HEK293 (cell line): Measurements from ENCODE around the gene ECM1.

Experiments
- CTCF ChIA-PET: fragments of 350-600 bp; formaldehyde crosslinking; extraction: SDS; loops from one replicate; lab custom pipeline; 2021; ENCODE audit warnings: antibody characterized with exemption; lab: Yijun Ruan, JAX
- POLR2A ChIA-PET: fragments of 300-600 bp; formaldehyde crosslinking; extraction: SDS; loops from one replicate; lab custom pipeline; 2020; ENCODE audit warnings: antibody characterized with exemption, inconsistent platforms; lab: Yijun Ruan, JAX
- H3K27ac ChIP-seq: fragments of 200-500 bp; sonication (Bioruptor generic); 2 replicates; pipeline ENCODE4 v1.5.1; 2014; ENCODE audit warnings: low read depth, low read length, control low read depth, inconsistent platforms; ENCODE audit errors: extremely low read depth
- H3K36me3 ChIP-seq, 2 experiments: fragments of 200-500 bp in 1 of 2; sonication (Bioruptor generic) in 1 of 2; 1 replicate in 1 of 2; 2 replicates in 1 of 2; pipeline ENCODE4 v1.5.1; 2014 to 2017; ENCODE audit warnings: inconsistent platforms in 2 of 2, low read length in 2 of 2; ENCODE audit not compliant: control insufficient read depth in 2 of 2, insufficient read depth in 1 of 2
- H3K4me1 ChIP-seq: fragments of 200-500 bp; sonication (Bioruptor generic); 2 replicates; pipeline ENCODE4 v1.5.1; 2014; ENCODE audit warnings: mild to moderate bottlenecking, low read length, inconsistent platforms; ENCODE audit not compliant: control insufficient read depth, insufficient read depth
- H3K4me3 ChIP-seq: 2 replicates; pipeline ENCODE4 v1.5.1; 2011; ENCODE audit warnings: low read depth, mild to moderate bottlenecking, control low read depth, low read length, moderate library complexity
- H3K9me3 ChIP-seq: fragments of 200-500 bp; sonication (Bioruptor generic); 2 replicates; pipeline ENCODE4 v1.5.1; 2014; ENCODE audit warnings: low read depth, low read length, inconsistent platforms; ENCODE audit not compliant: control insufficient read depth, insufficient read depth
- FEZF1 ChIP-seq: fragments of 450-650 bp; formaldehyde crosslinking; IDR thresholded peaks from 2 replicates; pipeline ENCODE4 v1.5.1; 2016; ENCODE audit warnings: missing biosample characterization, missing genetic modification characterization
- OVOL3 ChIP-seq: fragments of 450-650 bp; formaldehyde crosslinking; IDR thresholded peaks from 2 replicates; pipeline ENCODE4 v1.5.1; 2016; ENCODE audit warnings: missing biosample characterization, missing genetic modification characterization
- SCRT2 ChIP-seq: fragments of 450-650 bp; formaldehyde crosslinking; IDR thresholded peaks from 2 replicates; pipeline ENCODE4 v1.5.1; 2016; ENCODE audit warnings: missing biosample characterization, missing genetic modification characterization
- SP2 ChIP-seq: fragments of 450-650 bp; formaldehyde crosslinking; IDR thresholded peaks from 2 replicates; pipeline ENCODE4 v1.5.1; 2016; ENCODE audit warnings: missing biosample characterization, missing genetic modification characterization
- TCF7L2 ChIP-seq: IDR thresholded peaks from 2 replicates; pipeline ENCODE4 v1.6.1; 2011; ENCODE audit warnings: low read depth, mild to moderate bottlenecking, inconsistent platforms, low read length, moderate library complexity, borderline replicate concordance
- WT1 ChIP-seq: fragments of 450-650 bp; formaldehyde crosslinking; IDR thresholded peaks from 2 replicates; pipeline ENCODE4 v1.5.1; 2016; ENCODE audit warnings: missing biosample characterization, missing genetic modification characterization
- ZFP69B ChIP-seq: fragments of 450-650 bp; formaldehyde crosslinking; IDR thresholded peaks from 2 replicates; pipeline ENCODE4 v1.5.1; 2016; ENCODE audit warnings: missing biosample characterization, missing genetic modification characterization
- ZNF133 ChIP-seq: fragments of 450-650 bp; formaldehyde crosslinking; IDR thresholded peaks from 2 replicates; pipeline ENCODE4 v1.5.1; 2016; ENCODE audit warnings: missing biosample characterization, missing genetic modification characterization
- ZNF138 ChIP-seq: fragments of 450-650 bp; formaldehyde crosslinking; IDR thresholded peaks from 2 replicates; pipeline ENCODE4 v1.5.1; 2016; ENCODE audit warnings: missing biosample characterization, missing genetic modification characterization, borderline replicate concordance
- ZNF211 ChIP-seq: fragments of 450-650 bp; formaldehyde crosslinking; IDR thresholded peaks from 2 replicates; pipeline ENCODE4 v1.5.1; 2016; ENCODE audit warnings: low read depth, missing biosample characterization, missing genetic modification characterization
- ZNF239 ChIP-seq: fragments of 450-650 bp; formaldehyde crosslinking; IDR thresholded peaks from 2 replicates; pipeline ENCODE4 v1.5.1; 2016; ENCODE audit warnings: missing biosample characterization, missing genetic modification characterization
- ZNF24 ChIP-seq: fragments of 450-650 bp; formaldehyde crosslinking; IDR thresholded peaks from 2 replicates; pipeline ENCODE4 v1.5.1; 2016; ENCODE audit warnings: missing biosample characterization, missing genetic modification characterization
- ZNF274 ChIP-seq, 2 experiments: fragments of 200-500 bp in 1 of 2; fragments of 450-650 bp in 1 of 2; sonication (Bioruptor generic) in 1 of 2; formaldehyde crosslinking in 1 of 2; IDR thresholded peaks; 2 replicates each; pipeline versions ENCODE4 v1.5.1 to v1.6.1; 2014 to 2016; ENCODE audit warnings: borderline replicate concordance in 1 of 2, inconsistent platforms in 1 of 2, low read length in 1 of 2, missing biosample characterization in 1 of 2, missing genetic modification characterization in 1 of 2
- ZNF292 ChIP-seq: fragments of 450-650 bp; formaldehyde crosslinking; IDR thresholded peaks from 2 replicates; pipeline ENCODE4 v1.5.1; 2016; ENCODE audit warnings: low read depth, missing biosample characterization, missing genetic modification characterization, borderline replicate concordance
- ZNF341 ChIP-seq: fragments of 450-650 bp; formaldehyde crosslinking; IDR thresholded peaks from 2 replicates; pipeline ENCODE4; 2016; ENCODE audit warnings: low read depth, missing biosample characterization, missing genetic modification characterization
- ZNF354C ChIP-seq: fragments of 450-650 bp; formaldehyde crosslinking; IDR thresholded peaks from 2 replicates; pipeline ENCODE4 v1.5.1; 2016; ENCODE audit warnings: missing biosample characterization, missing genetic modification characterization, low read depth, borderline replicate concordance
- ZNF426 ChIP-seq: fragments of 450-650 bp; formaldehyde crosslinking; IDR thresholded peaks from 2 replicates; pipeline ENCODE4 v1.5.1; 2017; ENCODE audit warnings: missing biosample characterization, missing genetic modification characterization, mild to moderate bottlenecking, inconsistent platforms, moderate library complexity
- ZNF529 ChIP-seq: fragments of 450-650 bp; formaldehyde crosslinking; IDR thresholded peaks from 2 replicates; pipeline ENCODE4 v1.5.1; 2017; ENCODE audit warnings: missing genetic modification characterization, missing biosample characterization; ENCODE audit not compliant: insufficient replicate concordance
- ZNF664 ChIP-seq: fragments of 450-650 bp; formaldehyde crosslinking; IDR thresholded peaks from 2 replicates; pipeline ENCODE4 v1.5.1; 2016; ENCODE audit warnings: missing biosample characterization, missing genetic modification characterization
- ZNF791 ChIP-seq: fragments of 450-650 bp; formaldehyde crosslinking; IDR thresholded peaks from 2 replicates; pipeline ENCODE4 v1.5.1; 2016; ENCODE audit warnings: missing biosample characterization, missing genetic modification characterization
- ZSCAN30 ChIP-seq: fragments of 450-650 bp; IDR thresholded peaks from 2 replicates; pipeline ENCODE4 v1.5.1; 2018; ENCODE audit warnings: missing biosample characterization, mild to moderate bottlenecking, missing genetic modification characterization, moderate library complexity
- TF ChIP-seq, protein P1 (sequence below): fragments of 450-650 bp; formaldehyde crosslinking; IDR thresholded peaks from 2 replicates; pipeline ENCODE4 v1.5.1; 2016; ENCODE audit warnings: missing biosample characterization, missing genetic modification characterization
- TF ChIP-seq, protein P2 (sequence below): fragments of 450-650 bp; formaldehyde crosslinking; IDR thresholded peaks from 2 replicates; pipeline ENCODE4 v1.5.0; 2017; ENCODE audit warnings: missing biosample characterization, missing genetic modification characterization, borderline replicate concordance
- TF ChIP-seq, protein P3 (sequence below): fragments of 450-650 bp; formaldehyde crosslinking; IDR thresholded peaks from 2 replicates; pipeline ENCODE4 v1.5.1; 2016; ENCODE audit warnings: missing biosample characterization, missing genetic modification characterization, low read depth

ECM1 gene

DNA sequence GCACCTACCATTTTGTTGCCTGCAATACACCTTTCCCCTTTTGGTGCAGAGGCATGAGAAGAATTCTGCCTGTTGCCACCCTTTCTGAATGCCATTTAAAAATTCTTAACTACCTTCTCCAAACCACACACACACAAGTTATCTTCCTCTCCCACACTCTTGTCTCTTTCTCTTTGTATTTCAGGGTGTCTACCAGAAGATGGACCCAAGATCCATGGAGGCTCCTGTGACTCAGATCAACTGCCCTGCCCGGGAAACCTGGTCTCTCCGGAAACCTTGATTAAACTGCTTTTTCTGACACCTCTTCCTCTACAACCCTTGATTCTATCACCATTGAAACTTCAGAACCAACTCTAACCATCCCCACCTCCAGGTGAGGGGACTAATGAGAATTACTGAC, 23.0 kb upstream of the ECM1 start:
- H3K27ac ChIP-seq = no peak overlapping the region
- CTCF ChIA-PET = no interaction called here
- H3K4me3 ChIP-seq = no peak overlapping the region
- POLR2A ChIA-PET = interaction anchor here (0.6 to 1.1 kb wide), 2 partner anchors 31 to 572 kb away, joined by 3 to 4 read pairs; no protein-coding TSS in a partner anchor
- H3K36me3 ChIP-seq = peaks cover 10 to 13% of the 10 kb centered on the region in 2 experiments
- H3K4me1 ChIP-seq = no peaks in the 10 kb centered on the region; the same call in 1 of the 2 replicates
- no peaks in the 10 kb centered on the region for H3K9me3 ChIP-seq
- TF ChIP-seq ZNF354C (tag by site-specific recombination) = no peak
- TF ChIP-seq, protein P1, sequence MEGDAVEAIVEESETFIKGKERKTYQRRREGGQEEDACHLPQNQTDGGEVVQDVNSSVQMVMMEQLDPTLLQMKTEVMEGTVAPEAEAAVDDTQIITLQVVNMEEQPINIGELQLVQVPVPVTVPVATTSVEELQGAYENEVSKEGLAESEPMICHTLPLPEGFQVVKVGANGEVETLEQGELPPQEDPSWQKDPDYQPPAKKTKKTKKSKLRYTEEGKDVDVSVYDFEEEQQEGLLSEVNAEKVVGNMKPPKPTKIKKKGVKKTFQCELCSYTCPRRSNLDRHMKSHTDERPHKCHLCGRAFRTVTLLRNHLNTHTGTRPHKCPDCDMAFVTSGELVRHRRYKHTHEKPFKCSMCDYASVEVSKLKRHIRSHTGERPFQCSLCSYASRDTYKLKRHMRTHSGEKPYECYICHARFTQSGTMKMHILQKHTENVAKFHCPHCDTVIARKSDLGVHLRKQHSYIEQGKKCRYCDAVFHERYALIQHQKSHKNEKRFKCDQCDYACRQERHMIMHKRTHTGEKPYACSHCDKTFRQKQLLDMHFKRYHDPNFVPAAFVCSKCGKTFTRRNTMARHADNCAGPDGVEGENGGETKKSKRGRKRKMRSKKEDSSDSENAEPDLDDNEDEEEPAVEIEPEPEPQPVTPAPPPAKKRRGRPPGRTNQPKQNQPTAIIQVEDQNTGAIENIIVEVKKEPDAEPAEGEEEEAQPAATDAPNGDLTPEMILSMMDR = peak; percentile 62
- TF ChIP-seq, all 188 proteins: peak for 1

DNA sequence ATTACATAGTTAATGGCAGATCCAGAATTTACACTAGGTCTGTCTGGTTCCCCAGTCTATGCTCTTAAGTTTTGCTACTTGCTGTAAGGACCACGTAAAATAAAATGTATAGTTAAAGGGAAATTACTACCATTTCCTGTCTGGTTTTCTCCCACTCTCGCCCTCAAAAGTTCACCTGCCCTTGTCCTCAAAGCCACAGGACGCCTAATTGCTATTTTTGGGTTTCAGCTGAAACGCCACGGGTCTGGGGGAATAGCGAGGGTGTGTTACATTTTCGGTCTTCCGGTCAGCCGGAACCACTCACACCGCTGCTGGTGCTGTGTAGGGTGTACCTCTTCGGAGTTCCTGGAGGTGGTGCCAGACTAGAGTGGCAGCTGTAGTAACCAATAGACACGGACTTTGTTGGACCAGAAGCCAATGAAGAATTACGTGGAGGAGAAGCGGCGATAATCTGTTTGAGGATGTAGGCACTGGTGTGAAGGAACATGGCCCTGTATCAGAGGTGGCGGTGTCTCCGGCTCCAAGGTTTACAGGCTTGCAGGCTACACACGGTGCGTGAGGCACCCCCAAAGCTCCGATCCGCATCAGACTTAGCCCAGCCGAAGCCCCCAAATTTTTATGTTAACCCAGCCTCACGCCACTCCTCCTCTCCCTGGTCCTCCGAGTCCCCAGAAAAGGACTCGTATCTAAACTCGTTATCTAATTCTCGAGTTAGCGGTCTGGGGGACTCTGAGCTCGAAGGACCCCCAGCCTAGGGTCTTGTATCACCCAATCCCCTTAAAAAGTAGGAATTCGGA, 20.7 kb upstream of the ECM1 start, which contains the start of gene TARS2:
Gene TARS2, plus strand, starts transcription at position 454 of the 797 bp plus-strand sequence. Its CDS starts 32 bp downstream, at position 486.
- H3K36me3 ChIP-seq = peaks cover 23 to 34% of the 10 kb centered on the region in 2 experiments
- H3K27ac ChIP-seq = peak within 1 kb of the TSS; percentile 42; the same call in 1 of the 2 replicates
- peak within 1 kb of the TSS; percentile 79 for H3K4me3 ChIP-seq
- no peaks in the 10 kb centered on the region for H3K9me3 ChIP-seq
- ChIA-PET CTCF (interaction anchor here (1.6 to 4.3 kb wide), 3 partner anchors 45 to 74 kb away, joined by 4 to 18 read pairs (median 5); no protein-coding TSS in a partner anchor), POLR2A (interaction anchor here (0.6 to 1.5 kb wide), 5 partner anchors 25 to 189 kb away, joined by 3 to 8 read pairs (median 4); partner anchors contain the start of gene MCL1)
- H3K4me1 ChIP-seq = no peaks in the 10 kb centered on the region; the same call in 1 of the 2 replicates
- 0 out of 2 replicates have a peak, but pooled peaks have one; percentile 62 for TF ChIP-seq ZNF664 (tag by site-specific recombination)
- peak; percentile 88 for TF ChIP-seq ZFP69B
- TF ChIP-seq, protein P2, sequence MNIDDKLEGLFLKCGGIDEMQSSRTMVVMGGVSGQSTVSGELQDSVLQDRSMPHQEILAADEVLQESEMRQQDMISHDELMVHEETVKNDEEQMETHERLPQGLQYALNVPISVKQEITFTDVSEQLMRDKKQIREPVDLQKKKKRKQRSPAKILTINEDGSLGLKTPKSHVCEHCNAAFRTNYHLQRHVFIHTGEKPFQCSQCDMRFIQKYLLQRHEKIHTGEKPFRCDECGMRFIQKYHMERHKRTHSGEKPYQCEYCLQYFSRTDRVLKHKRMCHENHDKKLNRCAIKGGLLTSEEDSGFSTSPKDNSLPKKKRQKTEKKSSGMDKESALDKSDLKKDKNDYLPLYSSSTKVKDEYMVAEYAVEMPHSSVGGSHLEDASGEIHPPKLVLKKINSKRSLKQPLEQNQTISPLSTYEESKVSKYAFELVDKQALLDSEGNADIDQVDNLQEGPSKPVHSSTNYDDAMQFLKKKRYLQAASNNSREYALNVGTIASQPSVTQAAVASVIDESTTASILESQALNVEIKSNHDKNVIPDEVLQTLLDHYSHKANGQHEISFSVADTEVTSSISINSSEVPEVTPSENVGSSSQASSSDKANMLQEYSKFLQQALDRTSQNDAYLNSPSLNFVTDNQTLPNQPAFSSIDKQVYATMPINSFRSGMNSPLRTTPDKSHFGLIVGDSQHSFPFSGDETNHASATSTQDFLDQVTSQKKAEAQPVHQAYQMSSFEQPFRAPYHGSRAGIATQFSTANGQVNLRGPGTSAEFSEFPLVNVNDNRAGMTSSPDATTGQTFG (tag by site-specific recombination) = no peak
- TF ChIP-seq, protein P3, sequence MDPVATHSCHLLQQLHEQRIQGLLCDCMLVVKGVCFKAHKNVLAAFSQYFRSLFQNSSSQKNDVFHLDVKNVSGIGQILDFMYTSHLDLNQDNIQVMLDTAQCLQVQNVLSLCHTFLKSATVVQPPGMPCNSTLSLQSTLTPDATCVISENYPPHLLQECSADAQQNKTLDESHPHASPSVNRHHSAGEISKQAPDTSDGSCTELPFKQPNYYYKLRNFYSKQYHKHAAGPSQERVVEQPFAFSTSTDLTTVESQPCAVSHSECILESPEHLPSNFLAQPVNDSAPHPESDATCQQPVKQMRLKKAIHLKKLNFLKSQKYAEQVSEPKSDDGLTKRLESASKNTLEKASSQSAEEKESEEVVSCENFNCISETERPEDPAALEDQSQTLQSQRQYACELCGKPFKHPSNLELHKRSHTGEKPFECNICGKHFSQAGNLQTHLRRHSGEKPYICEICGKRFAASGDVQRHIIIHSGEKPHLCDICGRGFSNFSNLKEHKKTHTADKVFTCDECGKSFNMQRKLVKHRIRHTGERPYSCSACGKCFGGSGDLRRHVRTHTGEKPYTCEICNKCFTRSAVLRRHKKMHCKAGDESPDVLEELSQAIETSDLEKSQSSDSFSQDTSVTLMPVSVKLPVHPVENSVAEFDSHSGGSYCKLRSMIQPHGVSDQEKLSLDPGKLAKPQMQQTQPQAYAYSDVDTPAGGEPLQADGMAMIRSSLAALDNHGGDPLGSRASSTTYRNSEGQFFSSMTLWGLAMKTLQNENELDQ (tag by site-specific recombination) = no peak
- TF ChIP-seq ZNF211 (tag by site-specific recombination) = no peak
- peak; percentile 47; the same call in 1 of the 2 replicates for TF ChIP-seq FEZF1 (tag by site-specific recombination)
- TF ChIP-seq ZNF529 (tag by site-specific recombination) = no peak
- peak; percentile 49; the same call in 1 of the 2 replicates for TF ChIP-seq ZNF341 (tag by site-specific recombination)
- peak; percentile 45; the same call in 1 of the 2 replicates for TF ChIP-seq SCRT2 (tag by site-specific recombination)
- peak; percentile 97 for TF ChIP-seq SP2 (tag by site-specific recombination)
- no peak for TF ChIP-seq ZNF354C (tag by site-specific recombination)
- no peak; the same call in 1 of the 2 replicates for TF ChIP-seq WT1
- no peak for TF ChIP-seq ZNF292 (tag by site-specific recombination)
- TF ChIP-seq ZNF133 (tag by site-specific recombination) = no peak
- TF ChIP-seq ZNF24 (tag by site-specific recombination) = peak; percentile 94; the same call in 1 of the 2 replicates
- TF ChIP-seq ZNF426 = no peak
- peak; percentile 93 for TF ChIP-seq ZSCAN30 (tag by site-specific recombination)
- peak; percentile 92 for TF ChIP-seq OVOL3
- TF ChIP-seq ZNF239 (tag by site-specific recombination) = no peak
- TF ChIP-seq TCF7L2 = no peak
- no peak for TF ChIP-seq ZNF138 (tag by site-specific recombination)
- TF ChIP-seq ZNF274 (IDR thresholded peaks at IDR 0.05; ENCODE audit: low read length) = no peak
- no peak for TF ChIP-seq ZNF274 (tag by site-specific recombination; IDR thresholded peaks at IDR 0.05; ENCODE audit: borderline replicate concordance)
- TF ChIP-seq ZNF791 (tag by site-specific recombination) = no peak
